ENCODE data around the gene NPIPB2. TPM values are rescaled to one million over a fixed set of nuclear protein-coding genes. Genes with fewer than 3 reads are reported as not detected.
A peak's percentile ranks its signal among the peaks of the same experiment; 100 is the strongest.
"Not testable (repeated sequence)": the region's sequence is repeated elsewhere in the genome, so short reads cannot be mapped to it uniquely, and the experiment has no call there.

NPIPB2 gene
- total RNA-seq, 4 donors from 2014 or later = 8.7 to 92.3 (median 25.2) TPM

DNA sequence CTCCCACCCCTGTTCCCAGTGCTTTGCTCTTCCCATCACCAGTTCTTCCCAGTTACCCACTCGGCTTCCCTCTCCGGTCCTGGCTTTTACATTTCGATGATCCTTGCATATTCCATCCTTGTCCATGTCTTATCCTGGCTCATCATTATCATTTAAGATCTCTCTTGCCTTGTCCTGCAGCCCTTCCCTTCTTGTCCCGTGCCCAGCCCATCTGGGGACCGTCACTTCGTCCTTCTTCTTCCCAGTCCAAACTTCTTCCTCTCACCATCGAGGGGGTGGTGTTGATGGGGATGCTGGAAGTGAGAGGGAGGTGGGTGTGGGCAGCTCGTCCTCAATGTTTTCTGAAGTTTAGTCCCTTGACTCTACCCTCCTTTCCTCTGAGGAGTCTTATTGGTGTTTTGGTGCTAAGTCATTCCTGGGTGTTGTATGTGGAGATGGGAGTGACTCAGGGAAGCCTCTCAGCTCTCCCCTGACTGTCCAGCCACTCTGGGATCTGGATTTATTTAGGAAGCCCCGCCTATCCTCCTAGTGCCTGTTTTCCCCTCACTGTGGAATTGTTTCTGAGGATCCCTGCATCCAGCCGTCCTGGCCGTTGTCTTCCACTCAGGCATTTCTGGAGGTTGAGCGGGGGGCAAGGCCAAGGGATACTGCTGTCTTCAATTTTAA, 35.7 kb upstream of the NPIPB2 start:
- intact Hi-C loops (cut with DNase I; ENCODE audit: low total_unique reads) = loop anchor here (5.0 kb wide), 1 partner anchor 60 kb away; the partner anchor contains the start of gene GSPT1
- H3K36me3 ChIP-seq = no peaks in the 10 kb centered on the region
- no peak for TF ChIP-seq CTCF (IDR thresholded peaks at IDR 0.05)
- TF ChIP-seq POLR2A (IDR thresholded peaks at IDR 0.05) = no peak
- TF ChIP-seq POLR2AphosphoS5 (IDR thresholded peaks at IDR 0.05) = peak in 2 of 3 donors; percentile 52 to 60
- 24 to 34% methylated on average over 12 of the region's 12 CpGs for WGBS, 2 donors (ENCODE audit: low coverage in 1 of 2)
- H3K4me3 ChIP-seq = peak overlapping the region; percentile 84 to 100 (median 100)
- in situ Hi-C loops (cut with MboI; ENCODE audit: low pct_ligation_motif_present in 1 of 4, low pct_unique_long_range_greater_than_20kb in 1 of 4, low sequenced_read_pairs in 3 of 4) = no loop called here
- peak overlapping the region; percentile 85 to 95 (median 92) for H3K27ac ChIP-seq
- H3K4me1 ChIP-seq = peaks cover 0 to 28% (median 21%) of the 10 kb centered on the region in 4 donors
- peak; percentile 24 for DNase-seq
- H3K9me3 ChIP-seq = no peaks in the 10 kb centered on the region
- no peaks in the 10 kb centered on the region for H3K27me3 ChIP-seq

- DNase-seq = peak; percentile 9
- in situ Hi-C loops (cut with MboI; ENCODE audit: low pct_ligation_motif_present in 1 of 4, low pct_unique_long_range_greater_than_20kb in 1 of 4, low sequenced_read_pairs in 3 of 4) (no loop called here), intact Hi-C loops (cut with DNase I; ENCODE audit: low total_unique reads) (loop anchor here (5.0 kb wide), 1 partner anchor 60 kb away; the partner anchor contains the start of gene GSPT1)
- Histone ChIP-seq H3K27me3 (no peaks in the 10 kb centered on the region), H3K27ac (peak overlapping the region; percentile 85 to 95 (median 92)), H3K4me3 (peak overlapping the region; percentile 84 to 100 (median 100)), H3K36me3 (no peaks in the 10 kb centered on the region), H3K4me1 (peaks cover 0 to 28% (median 21%) of the 10 kb centered on the region in 4 donors), H3K9me3 (no peaks in the 10 kb centered on the region)
- TF ChIP-seq CTCF (IDR thresholded peaks at IDR 0.05) (no peak), POLR2A (IDR thresholded peaks at IDR 0.05) (no peak), POLR2AphosphoS5 (IDR thresholded peaks at IDR 0.05) (no peak), EP300 (IDR thresholded peaks at IDR 0.05; ENCODE audit: low read depth) (no peak)
- WGBS, 2 donors (ENCODE audit: low coverage in 1 of 2) = 0 to 3% methylated on average over 10 to 17 of the region's 22 CpGs
These were observed 35.1 kb upstream of the NPIPB2 start for GRCh38 chr16:11976850-11977375.

DNA sequence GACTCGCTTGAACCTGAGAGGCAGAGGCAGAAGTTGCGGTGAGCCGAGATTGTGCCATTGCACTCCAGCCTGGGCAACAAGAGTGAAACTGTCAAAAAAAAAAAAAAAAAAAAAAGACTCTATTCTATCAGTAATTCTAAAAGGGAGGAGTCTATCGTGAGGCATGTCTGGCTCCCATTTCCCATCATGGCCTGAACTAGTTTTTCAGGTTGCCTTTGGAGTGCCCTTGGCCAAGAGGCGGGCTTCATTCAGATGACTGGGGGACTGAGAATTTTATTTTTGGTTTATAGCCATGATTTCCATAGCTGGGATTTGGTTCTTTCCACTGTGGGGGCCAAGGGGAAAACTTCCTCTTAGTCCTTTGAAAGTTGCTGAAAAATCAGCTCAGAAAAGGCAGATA, 31.2 kb upstream of the NPIPB2 start:
- intact Hi-C loops (cut with DNase I; ENCODE audit: low total_unique reads) = no loop called here
- Histone ChIP-seq H3K36me3 (no peaks in the 10 kb centered on the region), H3K27me3 (no peaks in the 10 kb centered on the region), H3K27ac (no peak overlapping the region), H3K4me1 (peaks cover 0 to 21% (median 18%) of the 10 kb centered on the region in 4 donors), H3K9me3 (no peaks in the 10 kb centered on the region), H3K4me3 (no peak overlapping the region)
- TF ChIP-seq CTCF (IDR thresholded peaks at IDR 0.05) = no peak
- TF ChIP-seq POLR2AphosphoS5 (IDR thresholded peaks at IDR 0.05) = no peak
- TF ChIP-seq EP300 (IDR thresholded peaks at IDR 0.05; ENCODE audit: low read depth) = no peak
- TF ChIP-seq POLR2A (IDR thresholded peaks at IDR 0.05) = no peak
- DNase-seq = no peak
- in situ Hi-C loops (cut with MboI; ENCODE audit: low pct_ligation_motif_present in 1 of 4, low pct_unique_long_range_greater_than_20kb in 1 of 4, low sequenced_read_pairs in 3 of 4) = loop anchor here in 2 of 4 donors (25.0 kb wide), 1 partner anchor 89 kb away; no protein-coding TSS in a partner anchor
- WGBS, 2 donors (ENCODE audit: low coverage in 1 of 2) = 92 to 100% methylated on average over 1 to 5 of the region's 5 CpGs

GRCh38 chr16:11972128-11972527, 30.3 kb upstream of the NPIPB2 start:
- Histone ChIP-seq H3K27me3 (no peaks in the 10 kb centered on the region), H3K27ac (no peak overlapping the region), H3K36me3 (no peaks in the 10 kb centered on the region), H3K4me1 (peaks cover 0 to 12% (median 11%) of the 10 kb centered on the region in 4 donors), H3K9me3 (no peaks in the 10 kb centered on the region), H3K4me3 (no peak overlapping the region)
- TF ChIP-seq POLR2AphosphoS5 (IDR thresholded peaks at IDR 0.05) = no peak
- TF ChIP-seq CTCF (IDR thresholded peaks at IDR 0.05) = peak in 2 of 5 experiments; percentile 27 to 30
- 43 to 78% methylated on average over 9 to 11 of the region's 11 CpGs for WGBS, 2 donors (ENCODE audit: low coverage in 1 of 2)
- in situ Hi-C loops (cut with MboI; ENCODE audit: low pct_ligation_motif_present in 1 of 4, low pct_unique_long_range_greater_than_20kb in 1 of 4, low sequenced_read_pairs in 3 of 4) = loop anchor here in 2 of 4 donors (25.0 kb wide), 1 partner anchor 90 kb away; no protein-coding TSS in a partner anchor
- intact Hi-C loops (cut with DNase I; ENCODE audit: low total_unique reads) = no loop called here
- no peak for DNase-seq

DNA sequence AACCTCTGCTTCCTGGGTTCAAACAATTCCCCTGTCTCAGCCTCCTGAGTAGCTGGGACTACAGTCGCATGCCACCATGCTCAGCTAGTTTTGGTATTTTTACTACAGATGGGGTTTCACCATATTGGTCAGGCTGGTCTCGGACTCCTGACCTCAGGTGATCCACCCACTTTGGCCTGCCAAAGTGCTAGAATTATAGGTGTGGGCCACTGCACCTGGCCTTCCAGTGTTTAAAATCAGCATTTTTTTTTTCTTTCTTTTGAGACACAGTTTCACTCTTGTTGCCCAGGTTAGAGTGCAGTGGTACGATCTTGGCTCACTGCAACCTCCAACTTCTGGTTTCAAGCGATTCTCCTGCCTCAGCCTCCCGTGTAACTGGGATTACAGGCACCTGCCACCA, 28.4 kb upstream of the NPIPB2 start:
- peak; percentile 11 for DNase-seq
- H3K9me3 ChIP-seq; H3K36me3 ChIP-seq; H3K4me3 ChIP-seq; H3K27me3 ChIP-seq; intact Hi-C loops (cut with DNase I; ENCODE audit: low total_unique reads); H3K4me1 ChIP-seq; H3K27ac ChIP-seq: not testable (repeated sequence)
- in situ Hi-C loops (cut with MboI; ENCODE audit: low pct_ligation_motif_present in 1 of 4, low pct_unique_long_range_greater_than_20kb in 1 of 4, low sequenced_read_pairs in 3 of 4) = loop anchor here in 2 of 4 donors (25.0 kb wide), 1 partner anchor 92 kb away; no protein-coding TSS in a partner anchor
- WGBS, 2 donors (ENCODE audit: low coverage in 1 of 2) = 84 to 100% methylated on average over 3 to 5 of the region's 5 CpGs
